GM23338 (cell line): ENCODE data around the gene NRP1.

Source experiments
- CREB1 ChIP-seq: fragments of 250-450 bp; sonication (Bioruptor Pico); IDR thresholded peaks from 2 replicates; pipeline ENCODE4 v1.5.0; 2020; ENCODE audit warnings: low read depth, mild to moderate bottlenecking, moderate library complexity
- CTCF ChIP-seq, 2 experiments: fragments of 200-600 bp in 1 of 2; sonication (generic) in 1 of 2; conservative IDR thresholded peaks; 2 replicates each; pipeline versions ENCODE4 v1.5.1 to v1.6.1; 2016 to 2017; ENCODE audit warnings: antibody characterized with exemption in 2 of 2, low read depth in 2 of 2, mild to moderate bottlenecking in 2 of 2, moderate library complexity in 1 of 2
- EZH2 ChIP-seq: fragments of 200-600 bp; sonication (generic); IDR thresholded peaks from one replicate; pipeline ENCODE4 v1.8.0; 2017; ENCODE audit warnings: antibody characterized with exemption, mild to moderate bottlenecking, low read depth; ENCODE audit not compliant: unreplicated experiment
- EZH2phosphoT487 ChIP-seq: fragments of 200-600 bp; sonication (generic); IDR thresholded peaks from one replicate; pipeline ENCODE4 v1.8.1; 2018; ENCODE audit warnings: antibody characterized with exemption; ENCODE audit not compliant: unreplicated experiment
- JUNB ChIP-seq: IDR thresholded peaks from one replicate; pipeline ENCODE4 v1.6.1; 2016; ENCODE audit warnings: antibody characterized with exemption; ENCODE audit not compliant: unreplicated experiment
- NANOG ChIP-seq: IDR thresholded peaks from 2 replicates; pipeline ENCODE4 v1.6.1; 2016; ENCODE audit warnings: antibody characterized with exemption, borderline replicate concordance
- POLR2AphosphoS5 ChIP-seq: IDR thresholded peaks from 2 replicates; pipeline ENCODE4 v1.6.1; 2016; ENCODE audit warnings: antibody characterized with exemption, low read depth
- REST ChIP-seq: IDR thresholded peaks from one replicate; pipeline ENCODE4 v1.6.1; 2018; ENCODE audit warnings: antibody characterized with exemption; ENCODE audit not compliant: unreplicated experiment
- STAT1 ChIP-seq: IDR thresholded peaks from one replicate; pipeline ENCODE4 v1.6.1; 2016; ENCODE audit warnings: antibody characterized with exemption; ENCODE audit not compliant: unreplicated experiment

GRCh38 chr10:33287112-33287511 lies 47.4 kb downstream of the NRP1 start:
- no peak for TF ChIP-seq CTCF (conservative IDR thresholded peaks at IDR 0.05; ENCODE audit: low read depth in 2 of 2)
- TF ChIP-seq JUNB: no peak
- TF ChIP-seq REST: no peak
- no peak for TF ChIP-seq POLR2AphosphoS5
- TF ChIP-seq EZH2: no peak
- no peak for TF ChIP-seq STAT1
- no peak for TF ChIP-seq CREB1 (CRISPR knock-in tag)
- no peak for TF ChIP-seq EZH2phosphoT487
- no peak for TF ChIP-seq NANOG
